PFSK-1 (cell line): ENCODE measurements around the gene FPR2.

Source experiments
- FOXP2 ChIP-seq: optimal IDR thresholded peaks from 2 replicates; pipeline ENCODE3; 2011; ENCODE audit warnings: borderline replicate concordance, control low read depth, inconsistent platforms; ENCODE audit not compliant: insufficient read depth; ENCODE audit errors: extremely low read length, extremely low read depth
- POLR2AphosphoS5 ChIP-seq: IDR thresholded peaks from 2 replicates; pipeline ENCODE4 v1.6.1; 2012; ENCODE audit warnings: low read depth, mild to moderate bottlenecking, control low read depth, low read length, moderate library complexity
- SIN3A ChIP-seq: IDR thresholded peaks from 2 replicates; pipeline ENCODE4 v1.6.1; 2012; ENCODE audit warnings: mild to moderate bottlenecking, low read length, moderate library complexity, borderline replicate concordance; ENCODE audit not compliant: insufficient read depth
- TAF1 ChIP-seq: IDR thresholded peaks from 2 replicates; pipeline ENCODE4 v1.6.1; 2012; ENCODE audit warnings: low read length, control low read depth, borderline replicate concordance; ENCODE audit not compliant: insufficient read depth
- TF ChIP-seq, protein P1 (sequence below), 2 experiments: IDR thresholded peaks; 2 replicates each; pipeline versions ENCODE4 v1.6.1 to v1.8.0; 2011 to 2012; ENCODE audit warnings: low read depth in 2 of 2, low read length in 2 of 2, control low read depth in 1 of 2, inconsistent platforms in 1 of 2, mild to moderate bottlenecking in 1 of 2, moderate library complexity in 1 of 2; ENCODE audit not compliant: insufficient read depth in 1 of 2

The FPR2 gene

GRCh38 chr19:51735759-51736449 is 25.1 kb upstream of the FPR2 start:
- no peak for TF ChIP-seq FOXP2
- no peak for TF ChIP-seq POLR2AphosphoS5
- TF ChIP-seq, protein P1, sequence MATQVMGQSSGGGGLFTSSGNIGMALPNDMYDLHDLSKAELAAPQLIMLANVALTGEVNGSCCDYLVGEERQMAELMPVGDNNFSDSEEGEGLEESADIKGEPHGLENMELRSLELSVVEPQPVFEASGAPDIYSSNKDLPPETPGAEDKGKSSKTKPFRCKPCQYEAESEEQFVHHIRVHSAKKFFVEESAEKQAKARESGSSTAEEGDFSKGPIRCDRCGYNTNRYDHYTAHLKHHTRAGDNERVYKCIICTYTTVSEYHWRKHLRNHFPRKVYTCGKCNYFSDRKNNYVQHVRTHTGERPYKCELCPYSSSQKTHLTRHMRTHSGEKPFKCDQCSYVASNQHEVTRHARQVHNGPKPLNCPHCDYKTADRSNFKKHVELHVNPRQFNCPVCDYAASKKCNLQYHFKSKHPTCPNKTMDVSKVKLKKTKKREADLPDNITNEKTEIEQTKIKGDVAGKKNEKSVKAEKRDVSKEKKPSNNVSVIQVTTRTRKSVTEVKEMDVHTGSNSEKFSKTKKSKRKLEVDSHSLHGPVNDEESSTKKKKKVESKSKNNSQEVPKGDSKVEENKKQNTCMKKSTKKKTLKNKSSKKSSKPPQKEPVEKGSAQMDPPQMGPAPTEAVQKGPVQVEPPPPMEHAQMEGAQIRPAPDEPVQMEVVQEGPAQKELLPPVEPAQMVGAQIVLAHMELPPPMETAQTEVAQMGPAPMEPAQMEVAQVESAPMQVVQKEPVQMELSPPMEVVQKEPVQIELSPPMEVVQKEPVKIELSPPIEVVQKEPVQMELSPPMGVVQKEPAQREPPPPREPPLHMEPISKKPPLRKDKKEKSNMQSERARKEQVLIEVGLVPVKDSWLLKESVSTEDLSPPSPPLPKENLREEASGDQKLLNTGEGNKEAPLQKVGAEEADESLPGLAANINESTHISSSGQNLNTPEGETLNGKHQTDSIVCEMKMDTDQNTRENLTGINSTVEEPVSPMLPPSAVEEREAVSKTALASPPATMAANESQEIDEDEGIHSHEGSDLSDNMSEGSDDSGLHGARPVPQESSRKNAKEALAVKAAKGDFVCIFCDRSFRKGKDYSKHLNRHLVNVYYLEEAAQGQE (IDR thresholded peaks at IDR 0.05; ENCODE audit: insufficient read depth in 1 of 2, low read depth in 2 of 2, low read length in 2 of 2) = no peak
- no peak for TF ChIP-seq SIN3A
- TF ChIP-seq TAF1 = no peak

- TF ChIP-seq FOXP2 (no peak), TAF1 (no peak), POLR2AphosphoS5 (no peak), SIN3A (no peak)
- TF ChIP-seq, protein P1 (IDR thresholded peaks at IDR 0.05; ENCODE audit: insufficient read depth in 1 of 2, low read depth in 2 of 2, low read length in 2 of 2) = no peak
Observed at GRCh38 chr19:51737389-51737788, 23.6 kb upstream of the FPR2 start.

GRCh38 chr19:51737924-51738323 is 23.1 kb upstream of the FPR2 start:
- TF ChIP-seq, protein P1 (IDR thresholded peaks at IDR 0.05; ENCODE audit: insufficient read depth in 1 of 2, low read depth in 2 of 2, low read length in 2 of 2) = no peak
- TF ChIP-seq POLR2AphosphoS5 (no peak), SIN3A (no peak)

DNA sequence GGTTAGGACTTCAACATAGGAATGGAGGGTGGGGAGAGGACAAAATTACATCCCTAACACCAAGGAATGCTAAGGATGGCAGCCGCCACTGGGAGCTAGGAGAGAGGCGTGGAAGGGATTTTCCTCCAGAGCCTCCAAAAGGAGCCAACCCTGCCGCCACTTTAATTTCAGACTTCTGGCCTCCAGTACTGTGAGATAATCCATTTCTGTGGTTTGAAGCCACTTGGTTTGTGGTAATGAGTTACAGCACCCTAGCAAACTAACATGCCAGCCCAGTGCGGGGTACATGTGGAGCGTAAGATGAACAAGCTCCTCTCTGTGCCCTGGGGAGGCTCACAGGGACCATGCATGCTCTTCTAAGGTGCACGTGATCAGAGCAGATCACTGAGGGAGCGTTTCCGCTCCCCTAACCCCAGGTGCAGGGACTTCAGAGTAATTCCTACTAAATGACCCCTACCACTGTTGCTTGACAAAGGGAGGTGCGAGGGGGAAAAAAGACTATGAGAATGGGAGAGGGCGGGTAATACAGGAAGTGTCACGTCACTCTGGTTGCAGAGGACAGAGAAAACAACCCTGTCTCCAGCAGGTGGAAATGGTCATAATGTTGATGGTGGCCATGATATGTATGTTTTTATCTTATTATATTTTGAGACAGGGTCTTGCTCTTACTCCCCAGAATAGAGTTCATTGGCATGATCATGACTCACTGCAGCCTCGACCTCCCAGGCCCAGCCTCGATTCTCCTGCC is 21.3 kb upstream of the FPR2 start:
- no peak for TF ChIP-seq TAF1
- no peak for TF ChIP-seq POLR2AphosphoS5
- no peak for TF ChIP-seq SIN3A
- TF ChIP-seq, protein P1 (IDR thresholded peaks at IDR 0.05; ENCODE audit: insufficient read depth in 1 of 2, low read depth in 2 of 2, low read length in 2 of 2) = no peak
- TF ChIP-seq FOXP2 = no peak

GRCh38 chr19:51740356-51740755 is 20.6 kb upstream of the FPR2 start:
- TF ChIP-seq SIN3A (no peak), FOXP2 (no peak), POLR2AphosphoS5 (no peak), TAF1 (no peak)
- TF ChIP-seq, protein P1 (IDR thresholded peaks at IDR 0.05; ENCODE audit: insufficient read depth in 1 of 2, low read depth in 2 of 2, low read length in 2 of 2) = no peak
